Measurements from ENCODE around the gene MED12L. TPM values are rescaled to one million over a fixed set of nuclear protein-coding genes. Genes with fewer than 3 reads are reported as not detected.

MED12L gene
- total RNA-seq, 4 donors from 2014 or later: 0.15 to 0.37 (median 0.22) TPM

GRCh38 chr3:151171145-151171757, 85.8 kb downstream of the MED12L start:
- TF ChIP-seq, protein P1, sequence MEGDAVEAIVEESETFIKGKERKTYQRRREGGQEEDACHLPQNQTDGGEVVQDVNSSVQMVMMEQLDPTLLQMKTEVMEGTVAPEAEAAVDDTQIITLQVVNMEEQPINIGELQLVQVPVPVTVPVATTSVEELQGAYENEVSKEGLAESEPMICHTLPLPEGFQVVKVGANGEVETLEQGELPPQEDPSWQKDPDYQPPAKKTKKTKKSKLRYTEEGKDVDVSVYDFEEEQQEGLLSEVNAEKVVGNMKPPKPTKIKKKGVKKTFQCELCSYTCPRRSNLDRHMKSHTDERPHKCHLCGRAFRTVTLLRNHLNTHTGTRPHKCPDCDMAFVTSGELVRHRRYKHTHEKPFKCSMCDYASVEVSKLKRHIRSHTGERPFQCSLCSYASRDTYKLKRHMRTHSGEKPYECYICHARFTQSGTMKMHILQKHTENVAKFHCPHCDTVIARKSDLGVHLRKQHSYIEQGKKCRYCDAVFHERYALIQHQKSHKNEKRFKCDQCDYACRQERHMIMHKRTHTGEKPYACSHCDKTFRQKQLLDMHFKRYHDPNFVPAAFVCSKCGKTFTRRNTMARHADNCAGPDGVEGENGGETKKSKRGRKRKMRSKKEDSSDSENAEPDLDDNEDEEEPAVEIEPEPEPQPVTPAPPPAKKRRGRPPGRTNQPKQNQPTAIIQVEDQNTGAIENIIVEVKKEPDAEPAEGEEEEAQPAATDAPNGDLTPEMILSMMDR (IDR thresholded peaks at IDR 0.05): no peak
- TF ChIP-seq POLR2A (IDR thresholded peaks at IDR 0.05): no peak
- no peak overlapping the region for H3K4me3 ChIP-seq (ENCODE audit: low read depth, poor library complexity, severe bottlenecking)
- intact Hi-C loops (cut with DNase I; ENCODE audit: low total_unique reads): loop anchor here (10.0 kb wide), 1 partner anchor 54 kb away; no protein-coding TSS in a partner anchor
- 47 to 60% methylated on average over 5 of the region's 5 CpGs for WGBS, 2 donors
- peak in 1 of 2 donors; percentile 21 for DNase-seq (ENCODE audit: low spot score in 2 of 2)

- TF ChIP-seq, protein P1 (IDR thresholded peaks at IDR 0.05): no peak
- no peak for TF ChIP-seq POLR2A (IDR thresholded peaks at IDR 0.05)
- 69 to 80% methylated on average over 2 of the region's 2 CpGs for WGBS, 2 donors
- intact Hi-C loops (cut with DNase I; ENCODE audit: low total_unique reads): loop anchor here (10.0 kb wide), 1 partner anchor 50 kb away; no protein-coding TSS in a partner anchor
Observed at GRCh38 chr3:151174351-151174750, 88.9 kb downstream of the MED12L start.

GRCh38 chr3:151175952-151176351, 90.5 kb downstream of the MED12L start:
- no peak overlapping the region for H3K4me3 ChIP-seq (ENCODE audit: low read depth, poor library complexity, severe bottlenecking)
- 97 to 98% methylated on average over 2 of the region's 2 CpGs for whole genome bisulfite sequencing, 2 donors
- no peak for TF ChIP-seq POLR2A (IDR thresholded peaks at IDR 0.05)
- TF ChIP-seq, protein P1 (IDR thresholded peaks at IDR 0.05): no peak
- no peak for DNase-seq (ENCODE audit: low spot score in 2 of 2)
- intact Hi-C loops (cut with DNase I; ENCODE audit: low total_unique reads): loop anchor here (10.0 kb wide), 1 partner anchor 49 kb away; no protein-coding TSS in a partner anchor

More at GRCh38 chr3:151174351-151174750, 88.9 kb downstream of the MED12L start:
- H3K4me3 ChIP-seq (ENCODE audit: low read depth, poor library complexity, severe bottlenecking): no peak overlapping the region
- DNase-seq (ENCODE audit: low spot score in 2 of 2): no peak

GRCh38 chr3:151178208-151178845, 92.9 kb downstream of the MED12L start:
- TF ChIP-seq, protein P1 (IDR thresholded peaks at IDR 0.05): no peak
- TF ChIP-seq POLR2A (IDR thresholded peaks at IDR 0.05): no peak
- 76 to 86% methylated on average over 2 of the region's 2 CpGs for WGBS, 2 donors
- H3K4me3 ChIP-seq (ENCODE audit: low read depth, poor library complexity, severe bottlenecking): no peak overlapping the region
- no peak for DNase-seq (ENCODE audit: low spot score in 2 of 2)
- intact Hi-C loops (cut with DNase I; ENCODE audit: low total_unique reads): loop anchor here (10.0 kb wide), 1 partner anchor 46 kb away; no protein-coding TSS in a partner anchor

DNA sequence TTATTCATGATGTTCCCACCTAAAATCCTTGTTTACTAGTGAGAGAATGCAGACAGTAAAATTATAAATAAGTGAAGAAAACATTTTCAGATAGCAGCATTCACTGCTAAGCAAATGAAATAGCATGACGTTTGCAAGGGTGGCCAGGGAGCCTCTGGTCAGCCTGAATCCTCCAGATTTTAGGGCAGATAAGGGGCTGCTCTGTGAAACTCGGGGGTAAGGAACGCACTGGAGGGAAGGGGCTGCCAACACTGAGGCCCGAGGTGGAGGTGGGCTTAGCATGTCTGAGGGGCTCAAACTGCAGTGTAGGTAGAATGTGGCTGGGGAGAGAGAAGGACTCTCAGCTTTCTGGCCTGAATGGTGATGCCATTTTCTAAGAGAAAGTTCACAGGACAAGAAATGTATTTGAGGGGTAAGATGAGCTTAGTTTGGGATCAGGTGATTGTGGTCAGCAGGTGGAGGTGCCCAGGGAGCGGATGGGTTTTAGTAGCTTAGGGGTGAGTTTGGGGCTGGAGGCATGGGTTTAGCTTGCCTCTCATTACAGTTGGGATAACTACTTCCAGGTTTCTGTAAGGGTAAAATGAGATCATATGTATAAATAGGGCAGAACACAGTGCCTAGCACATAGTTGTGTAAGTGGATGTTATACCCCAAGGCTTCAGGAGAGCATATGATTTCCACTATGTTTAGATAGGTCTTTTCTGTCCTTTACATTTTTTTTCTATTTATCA, 97.0 kb downstream of the MED12L start:
- 76 to 79% methylated on average over 5 of the region's 5 CpGs for WGBS, 2 donors
- intact Hi-C loops (cut with DNase I; ENCODE audit: low total_unique reads): no loop called here
- no peak for TF ChIP-seq POLR2A (IDR thresholded peaks at IDR 0.05)
- TF ChIP-seq, protein P1 (IDR thresholded peaks at IDR 0.05): no peak
- no peak overlapping the region for H3K4me3 ChIP-seq (ENCODE audit: low read depth, poor library complexity, severe bottlenecking)
- DNase-seq (ENCODE audit: low spot score in 2 of 2): no peak

Data from lower leg skin (tissue), 4 donors.